Aorta (tissue), 5 donors: ENCODE measurements around the gene DNAJC21. TPM values are rescaled to one million over a fixed set of nuclear protein-coding genes. Genes with fewer than 3 reads are reported as not detected.

Experiments
- ATAC-seq: fragments of 200-7000 bp; cut with Tn5 transposase; one replicate; pipeline ENCODE4 v1.9.1; 2022; ENCODE audit warnings: moderate library complexity; ENCODE audit not compliant: low FRiP score
- DNase-seq, 2 donors: peaks; one replicate each; pipeline ENCODE4 v3.0.0-alpha.2; 2020
- H3K27ac ChIP-seq, 2 donors: one replicate each; pipeline ENCODE4 v1.5.1; 2013; ENCODE audit warnings: low read length in 2 of 2, mild to moderate bottlenecking in 2 of 2, moderate library complexity in 2 of 2, control low read depth in 1 of 2, inconsistent platforms in 1 of 2, low read depth in 1 of 2
- H3K27me3 ChIP-seq, 2 donors: one replicate each; pipeline ENCODE4 v1.6.1; 2013; ENCODE audit warnings: control low read depth in 1 of 2, low read length in 1 of 2, mild to moderate bottlenecking in 1 of 2, moderate library complexity in 1 of 2; ENCODE audit not compliant: insufficient read depth in 2 of 2, control insufficient read depth in 1 of 2
- H3K36me3 ChIP-seq, 2 donors: one replicate each; pipeline ENCODE4 v1.6.1; 2013; ENCODE audit warnings: control low read depth in 1 of 2, low read length in 1 of 2, mild to moderate bottlenecking in 1 of 2; ENCODE audit not compliant: insufficient read depth in 2 of 2, control insufficient read depth in 1 of 2
- H3K4me1 ChIP-seq, 2 donors: one replicate each; pipeline ENCODE4 v1.6.1; 2013; ENCODE audit warnings: low read length in 2 of 2, control low read depth in 1 of 2, mild to moderate bottlenecking in 1 of 2, moderate library complexity in 1 of 2; ENCODE audit not compliant: insufficient read depth in 2 of 2, control insufficient read depth in 1 of 2
- H3K4me3 ChIP-seq, 2 donors: one replicate each; pipeline ENCODE4 v1.5.1; 2013; ENCODE audit warnings: low read length in 2 of 2, control low read depth in 1 of 2, mild to moderate bottlenecking in 1 of 2
- H3K9me3 ChIP-seq: one replicate; pipeline ENCODE4 v1.6.1; 2013; ENCODE audit warnings: mild to moderate bottlenecking, low read length; ENCODE audit not compliant: control insufficient read depth
- WGBS, 2 donors: extraction: QIAGEN DNeasy Blood & Tissue Kit; methylation state at CpG; one replicate each; pipeline ENCODE4 v1.1.7; 2013; 5-methylcytosine and 5-hydroxymethylcytosine counted together
- intact Hi-C, 2 donors: fragments of 100-400 bp; cut with DNase I; formaldehyde crosslinking; loops; one replicate each; pipeline versions ENCODE4 v1.14.2 to v1.15.0; 2022
- polyA plus RNA-seq, 2 donors: library from polyadenylated mRNA; stranded (reverse); fragments of 200-250 nt; gene quantifications; one replicate each; pipeline ENCODE4 v1.2.3, GENCODE V29; 2013
- total RNA-seq, 2 donors: library from RNA; stranded (reverse); fragmentation: NEBNext Ultra II Directional; extraction: Animal tissue kit (Norgen Biotek cat#: 25700); gene quantifications; one replicate each; pipeline ENCODE4 v1.2.1, GENCODE V29; 2021
- donor health status: healthy with polysubstance abuse.
- donor health status: Bipolar disorder and iron deficiency.
- donor health status: DM: no; HTN: no; CAD: no.
- donor health status: DM: no; HTN: no; CAD: no.
- donor health status: DM: yes; HTN: yes; CAD: no.

Gene DNAJC21
- total and polyA plus RNA-seq, 4 donors, result 26.9 to 50.9 (median 44.8) TPM

GRCh38 chr5:34977934-34978613 is 48.7 kb downstream of the DNAJC21 start:
- no peak for ATAC-seq
- H3K4me1 ChIP-seq, result no peaks in the 10 kb centered on the region
- no peaks in the 10 kb centered on the region for H3K36me3 ChIP-seq
- intact Hi-C loops, result no loop called here
- H3K4me3 ChIP-seq, result no peak overlapping the region
- no peak for DNase-seq
- no peaks in the 10 kb centered on the region for H3K27me3 ChIP-seq
- no peak overlapping the region for H3K27ac ChIP-seq
- WGBS, 2 donors, result 44 to 45% methylated on average over 2 of the region's 2 CpGs
- no peaks in the 10 kb centered on the region for H3K9me3 ChIP-seq

GRCh38 chr5:34978681-34979080 is 49.3 kb downstream of the DNAJC21 start:
- H3K36me3 ChIP-seq, result no peaks in the 10 kb centered on the region
- 57 to 69% methylated on average over 4 of the region's 4 CpGs for WGBS, 2 donors
- ATAC-seq, result no peak
- no peak overlapping the region for H3K4me3 ChIP-seq
- no peak for DNase-seq
- no peaks in the 10 kb centered on the region for H3K9me3 ChIP-seq
- intact Hi-C loops, result no loop called here
- no peaks in the 10 kb centered on the region for H3K27me3 ChIP-seq
- H3K4me1 ChIP-seq, result no peaks in the 10 kb centered on the region
- H3K27ac ChIP-seq, result no peak overlapping the region

GRCh38 chr5:34982823-34983222 is 53.5 kb downstream of the DNAJC21 start:
- ATAC-seq (no peak), DNase-seq (no peak)
- 59 to 66% methylated on average over 4 of the region's 4 CpGs for WGBS, 2 donors
- H3K27ac ChIP-seq, result no peak overlapping the region
- intact Hi-C loops, result no loop called here
- no peaks in the 10 kb centered on the region for H3K36me3 ChIP-seq
- no peak overlapping the region for H3K4me3 ChIP-seq
- H3K27me3 ChIP-seq, result no peaks in the 10 kb centered on the region
- H3K9me3 ChIP-seq, result peaks cover 5% of the 10 kb centered on the region
- H3K4me1 ChIP-seq, result no peaks in the 10 kb centered on the region

- H3K27me3 ChIP-seq, result no peaks in the 10 kb centered on the region
- WGBS, 2 donors, result 83 to 87% methylated on average over 1 of the region's 1 CpG
- intact Hi-C loops, result no loop called here
Measured at GRCh38 chr5:34986965-34987364, 57.6 kb downstream of the DNAJC21 start.

GRCh38 chr5:34991486-34992238 is 62.3 kb downstream of the DNAJC21 start:
- no peaks in the 10 kb centered on the region for H3K4me1 ChIP-seq
- peaks cover 4% of the 10 kb centered on the region for H3K9me3 ChIP-seq
- 52 to 62% methylated on average over 2 of the region's 2 CpGs for WGBS, 2 donors
- H3K27ac ChIP-seq, result no peak overlapping the region
- no peak for DNase-seq
- intact Hi-C loops, result no loop called here
- no peak overlapping the region for H3K4me3 ChIP-seq
- no peaks in the 10 kb centered on the region for H3K27me3 ChIP-seq
- no peak for ATAC-seq
- no peaks in the 10 kb centered on the region for H3K36me3 ChIP-seq

More at GRCh38 chr5:34986965-34987364, 57.6 kb downstream of the DNAJC21 start:
- Histone ChIP-seq H3K36me3 (no peaks in the 10 kb centered on the region), H3K4me1 (no peaks in the 10 kb centered on the region), H3K27ac (no peak overlapping the region), H3K4me3 (no peak overlapping the region), H3K9me3 (peaks cover 5% of the 10 kb centered on the region)
- no peak for DNase-seq
- ATAC-seq, result no peak

GRCh38 chr5:34993951-34994350 is 64.6 kb downstream of the DNAJC21 start:
- Histone ChIP-seq H3K36me3 (no peaks in the 10 kb centered on the region), H3K27me3 (no peaks in the 10 kb centered on the region), H3K4me3 (no peak overlapping the region), H3K9me3 (peaks cover 2% of the 10 kb centered on the region), H3K27ac (no peak overlapping the region), H3K4me1 (no peaks in the 10 kb centered on the region)
- ATAC-seq (no peak), DNase-seq (no peak)
- intact Hi-C loops, result no loop called here
- WGBS, 2 donors, result 73 to 77% methylated on average over 8 of the region's 8 CpGs

- Histone ChIP-seq H3K27me3 (no peaks in the 10 kb centered on the region), H3K27ac (no peak overlapping the region), H3K4me3 (no peak overlapping the region), H3K36me3 (no peaks in the 10 kb centered on the region), H3K9me3 (peaks cover 2% of the 10 kb centered on the region), H3K4me1 (no peaks in the 10 kb centered on the region)
- intact Hi-C loops, result no loop called here
- DNase-seq (no peak), ATAC-seq (no peak)
- 76 to 79% methylated on average over 2 of the region's 2 CpGs for WGBS, 2 donors
Measured at GRCh38 chr5:34996261-34996660, 66.9 kb downstream of the DNAJC21 start.

- DNase-seq (no peak), ATAC-seq (no peak)
- WGBS, 2 donors, result 57 to 61% methylated on average over 6 of the region's 6 CpGs
- no peaks in the 10 kb centered on the region for H3K36me3 ChIP-seq
- intact Hi-C loops, result no loop called here
- H3K9me3 ChIP-seq, result no peaks in the 10 kb centered on the region
- H3K27me3 ChIP-seq, result no peaks in the 10 kb centered on the region
- H3K4me1 ChIP-seq, result no peaks in the 10 kb centered on the region
- no peak overlapping the region for H3K4me3 ChIP-seq
- H3K27ac ChIP-seq, result no peak overlapping the region
Measured at GRCh38 chr5:34998058-34998789, 68.9 kb downstream of the DNAJC21 start.
